Measurements from ENCODE around the gene LMAN2. TPM values are rescaled to one million over a fixed set of nuclear protein-coding genes. Genes with fewer than 3 reads are reported as not detected.
A peak's percentile ranks its signal among the peaks of the same experiment; 100 is the strongest.

Gene LMAN2
- total RNA-seq, 1 experiment from 2014 or later, result 274 TPM

GRCh38 chr5:177330991-177331842 lies 20.3 kb downstream of the LMAN2 start:
- DNase-seq (ENCODE audit: extremely low read depth, low read depth), result no peak

- DNase-seq (ENCODE audit: extremely low read depth, low read depth), result no peak
Measured at GRCh38 chr5:177329883-177330282, 21.6 kb downstream of the LMAN2 start.

GRCh38 chr5:177328545-177329231 lies 22.8 kb downstream of the LMAN2 start:
- DNase-seq (ENCODE audit: extremely low read depth, low read depth), result no peak

GRCh38 chr5:177327539-177328522 lies 23.6 kb downstream of the LMAN2 start:
- DNase-seq (ENCODE audit: extremely low read depth, low read depth), result no peak

DNA sequence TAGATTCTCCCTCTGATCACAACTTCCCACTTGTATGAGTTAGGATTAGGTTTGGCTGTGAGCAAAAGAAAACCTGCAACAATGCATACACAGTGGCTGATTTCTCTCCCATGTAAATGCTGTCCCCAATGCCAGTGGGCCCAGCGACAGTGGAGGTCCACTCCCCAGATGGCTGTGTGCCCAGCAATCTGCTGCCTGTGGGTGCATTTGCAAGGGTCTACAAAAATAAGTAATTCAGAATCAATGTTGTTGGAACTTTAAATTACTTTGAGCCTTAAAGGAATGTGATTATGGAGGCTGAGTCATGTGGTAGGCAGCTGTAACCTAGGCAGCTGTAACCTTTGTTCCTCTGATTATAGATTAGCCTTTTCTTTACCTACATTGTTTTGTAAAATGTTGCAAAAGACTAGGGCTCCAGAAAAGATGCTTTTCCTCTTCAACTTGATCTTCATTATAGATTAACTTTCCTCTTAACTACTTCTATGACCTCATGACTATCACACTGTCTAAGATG lies 25.5 kb downstream of the LMAN2 start:
- DNase-seq (ENCODE audit: extremely low read depth, low read depth), result no peak

- no peak for DNase-seq (ENCODE audit: extremely low read depth, low read depth)
Measured at GRCh38 chr5:177320879-177321278, 30.6 kb downstream of the LMAN2 start.

- no peak for DNase-seq (ENCODE audit: extremely low read depth, low read depth)
Measured at GRCh38 chr5:177319913-177320588, 31.4 kb downstream of the LMAN2 start.

DNA sequence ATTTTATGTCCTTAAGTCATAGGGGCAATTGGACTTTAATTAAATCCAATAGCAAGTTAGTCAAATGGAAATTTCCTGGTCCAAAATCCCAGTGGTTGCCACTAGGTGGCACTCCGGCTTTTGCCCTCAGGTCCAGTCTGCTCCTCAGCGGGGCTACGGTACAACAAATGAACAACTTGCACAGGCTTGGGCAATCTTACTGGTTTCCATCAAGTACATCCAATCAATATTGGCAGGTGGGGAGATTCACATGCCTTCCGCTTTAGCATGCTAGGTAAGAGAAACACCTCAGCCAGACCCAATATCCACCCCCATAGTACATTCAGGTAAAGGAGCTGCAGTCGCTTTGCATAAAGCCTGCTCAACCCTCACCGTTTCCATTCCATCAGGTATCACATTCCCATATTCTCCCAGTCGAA lies 33.5 kb downstream of the LMAN2 start:
- DNase-seq (ENCODE audit: extremely low read depth, low read depth), result peak; percentile 64

DNA sequence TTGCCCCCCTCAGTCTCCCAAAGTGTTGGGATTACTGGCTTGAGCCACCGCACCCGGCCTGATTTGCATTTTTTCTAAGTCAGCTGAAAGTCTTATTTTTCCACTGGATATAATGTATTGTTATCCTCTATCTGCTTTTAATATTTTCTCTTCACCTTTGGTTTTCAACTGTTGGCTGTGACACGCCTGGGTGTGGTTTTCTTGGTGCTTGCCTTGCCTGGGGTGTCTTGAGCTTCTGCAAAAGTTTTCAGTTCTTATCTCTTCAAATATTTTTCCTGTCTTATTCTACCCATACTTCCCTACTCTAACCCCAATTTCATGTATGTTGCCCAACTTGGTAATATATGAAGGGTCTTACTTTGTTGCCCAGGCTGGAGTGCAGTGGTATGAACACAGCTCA lies 35.5 kb downstream of the LMAN2 start:
- DNase-seq (ENCODE audit: extremely low read depth, low read depth), result no peak

DNA sequence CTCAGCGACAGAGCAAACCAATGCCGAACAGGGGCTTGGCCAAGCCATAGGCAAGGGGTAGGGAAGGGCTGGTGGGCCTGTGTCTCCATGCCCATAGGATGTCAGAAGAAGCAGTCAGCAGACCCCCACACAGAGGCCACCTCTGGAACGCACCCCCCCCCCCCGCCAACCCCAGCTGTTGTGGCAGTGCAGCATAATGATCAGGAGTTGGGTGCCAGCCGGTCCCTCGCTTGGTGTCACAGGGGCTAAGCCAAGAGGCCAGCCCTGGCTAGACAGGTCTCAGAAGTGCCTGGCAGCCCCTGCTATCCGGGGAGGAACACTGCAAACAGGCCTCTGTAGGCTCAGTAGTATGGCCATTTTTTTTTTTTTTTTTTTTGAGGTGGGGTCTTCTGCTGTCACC lies 36.1 kb downstream of the LMAN2 start:
- no peak for DNase-seq (ENCODE audit: extremely low read depth, low read depth)

GRCh38 chr5:177314376-177315342 lies 36.8 kb downstream of the LMAN2 start:
- DNase-seq (ENCODE audit: extremely low read depth, low read depth), result no peak

- DNase-seq (ENCODE audit: extremely low read depth, low read depth), result no peak
Measured at GRCh38 chr5:177313561-177314259, 37.8 kb downstream of the LMAN2 start.

- DNase-seq (ENCODE audit: extremely low read depth, low read depth), result no peak
Measured at GRCh38 chr5:177312649-177313181, 38.8 kb downstream of the LMAN2 start.

DNA sequence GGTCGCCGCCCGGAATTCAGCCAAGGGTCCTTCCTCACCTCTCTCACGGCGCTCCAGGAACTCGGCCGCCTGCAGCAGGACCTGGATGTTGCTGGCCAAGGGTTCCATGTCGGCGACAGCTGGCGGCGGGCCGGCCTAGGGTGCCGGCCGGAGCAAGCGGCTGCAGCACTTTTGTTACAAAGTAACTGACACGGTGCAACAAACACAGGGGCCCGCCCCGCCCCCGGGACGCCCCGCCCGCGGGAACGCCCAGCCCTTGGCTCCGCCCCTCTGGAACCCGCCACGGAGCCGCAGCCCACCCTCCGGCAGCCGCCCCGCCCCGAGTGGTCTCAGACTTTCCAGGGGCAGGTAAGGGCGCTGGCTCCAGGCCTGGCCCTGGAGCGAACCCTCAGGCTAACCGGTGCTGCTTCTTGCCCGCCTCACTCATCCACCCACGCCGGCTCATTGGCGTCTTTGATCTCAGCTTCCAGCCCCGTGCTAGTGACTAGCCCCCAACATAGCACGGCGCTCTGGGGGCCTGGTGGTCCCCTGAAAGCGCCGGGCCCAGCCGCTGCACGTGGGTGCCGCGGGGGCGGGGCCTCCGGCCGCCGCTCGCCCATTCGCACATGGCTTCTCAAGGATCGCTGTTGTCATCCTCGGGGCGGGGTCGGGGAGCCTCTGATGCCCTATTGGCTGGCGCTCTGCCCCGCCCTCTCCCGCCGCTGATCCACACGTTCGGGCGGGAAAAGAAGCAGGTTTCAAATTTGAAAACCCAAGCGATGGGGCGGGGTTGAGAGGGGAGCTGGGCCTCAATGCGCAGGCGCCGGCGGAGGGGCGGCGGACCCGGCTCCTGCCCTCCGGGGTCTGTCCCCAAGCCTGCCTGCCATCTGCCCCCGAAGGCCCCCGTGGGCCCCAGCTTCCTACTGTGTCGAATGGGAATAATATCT lies 39.5 kb downstream of the LMAN2 start, which contains the start of gene MXD3:
MXD3 (minus strand) TSS at position 176 of the 926 bp plus-strand sequence; CDS start at position 108, 68 bp downstream.
- peak; percentile 96 for DNase-seq (ENCODE audit: extremely low read depth, low read depth)

DNA sequence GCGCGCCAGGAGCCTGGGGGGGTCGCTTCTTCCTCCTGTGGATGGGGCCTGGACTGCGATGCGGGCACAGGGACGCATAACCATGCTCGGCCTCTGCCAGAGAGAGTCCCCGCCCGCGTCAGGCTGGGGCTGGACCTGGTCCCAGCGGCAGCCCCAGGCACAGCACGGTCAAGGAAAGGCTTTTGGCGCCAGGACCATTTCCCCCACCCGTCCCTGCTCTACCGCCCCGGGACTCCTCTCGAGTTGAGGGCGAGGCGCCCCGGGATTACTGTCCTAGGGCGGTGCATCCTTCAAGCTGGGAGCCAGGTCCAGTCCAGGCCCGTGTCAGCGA lies 40.1 kb downstream of the LMAN2 start:
- no peak for DNase-seq (ENCODE audit: extremely low read depth, low read depth)

- no peak for DNase-seq (ENCODE audit: extremely low read depth, low read depth)
Measured at GRCh38 chr5:177310757-177311391, 40.6 kb downstream of the LMAN2 start.

Measured in NCI-H460 (cell line).